Measurements from ENCODE around the gene PCDHGC5.

Gene PCDHGC5

GRCh38 chr5:141488591-141489561 is at the start of gene PCDHGC5:
Gene PCDHGC5, plus strand, starts transcription at chr5:141489081. Its CDS starts 160 bp downstream, at chr5:141489241.
- DNase-seq, result no peak

- DNase-seq, result no peak
Measured at GRCh38 chr5:141439411-141440141, 49.3 kb upstream of the PCDHGC5 start.

GRCh38 chr5:141440341-141440740 is 48.5 kb upstream of the PCDHGC5 start:
- DNase-seq, result no peak

DNA sequence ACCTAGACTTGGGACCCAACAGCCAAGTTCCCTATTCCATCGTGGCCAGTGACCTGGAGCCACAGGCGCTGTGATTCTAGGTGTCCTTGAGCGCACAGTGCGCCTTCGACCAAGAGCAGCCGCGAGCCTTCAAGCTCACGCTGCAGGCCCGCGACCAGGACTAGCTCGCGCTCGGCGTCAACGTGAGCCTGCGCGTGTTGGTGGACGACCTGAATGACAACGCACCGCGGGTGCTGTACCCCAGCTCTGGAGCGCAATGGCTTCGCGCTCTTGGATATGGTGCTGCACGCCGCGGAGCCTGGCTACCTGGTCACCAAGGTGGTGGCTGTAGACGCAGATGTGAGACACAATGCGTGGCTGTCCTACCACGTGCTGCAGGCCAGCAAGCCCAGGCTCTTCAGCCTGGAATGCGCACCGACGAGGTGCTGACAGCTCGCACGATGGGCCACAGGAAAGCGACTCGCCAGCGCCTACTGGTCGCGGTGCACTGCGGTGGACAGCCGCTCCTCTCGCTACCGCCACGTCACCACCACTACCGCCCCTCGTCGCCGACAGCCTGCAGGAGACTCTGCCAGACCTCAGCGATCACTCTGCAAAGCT is 47.2 kb upstream of the PCDHGC5 start:
- no peak for DNase-seq

DNA sequence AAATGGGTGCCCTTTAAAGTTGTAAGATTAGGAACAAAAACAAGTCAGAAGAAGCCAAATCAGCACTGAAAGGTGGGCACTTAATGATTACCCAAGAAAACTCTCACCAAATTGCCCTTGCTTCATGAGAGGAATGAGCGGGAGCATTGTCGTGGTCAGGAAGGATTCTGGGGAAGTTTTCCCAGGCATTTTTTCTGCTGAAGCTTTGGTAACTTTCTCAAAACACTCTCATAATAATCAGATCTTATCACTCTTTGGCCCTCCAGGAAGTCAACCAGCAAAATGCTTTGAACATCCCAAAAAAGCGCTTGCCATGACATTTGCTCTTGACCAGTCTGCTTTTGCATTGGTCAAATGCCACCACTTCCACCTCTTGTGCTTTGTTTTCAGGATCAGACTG is 23.5 kb upstream of the PCDHGC5 start:
- no peak for DNase-seq

DNA sequence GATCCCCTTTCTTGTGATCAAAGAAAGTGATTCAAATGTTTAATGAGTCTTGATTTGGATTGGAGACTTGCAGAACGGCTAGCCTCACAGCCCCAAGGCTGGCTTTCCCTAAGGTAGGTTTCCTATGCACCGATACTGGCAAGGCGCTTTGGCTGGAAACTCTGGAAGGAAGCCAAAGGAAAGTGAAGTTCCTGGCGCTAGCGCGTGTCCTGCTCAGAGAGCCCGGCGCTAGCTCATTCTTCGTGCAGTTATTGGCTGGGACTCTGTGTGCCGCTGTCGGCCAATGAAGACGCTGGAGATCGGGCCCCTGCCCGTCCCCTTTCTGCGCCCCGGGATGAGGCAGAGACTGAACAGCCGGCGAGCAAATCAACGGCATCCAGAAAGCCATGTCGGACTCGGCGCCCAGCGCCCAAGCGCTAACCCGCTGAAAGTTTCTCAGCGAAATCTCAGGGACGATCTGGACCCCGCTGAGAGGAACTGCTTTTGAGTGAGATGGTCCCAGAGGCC is 13.2 kb upstream of the PCDHGC5 start, which contains the start of gene PCDHGC3:
Gene PCDHGC3 (plus strand): TSS at position 342 of the 507 bp plus-strand sequence. CDS start 151 bp downstream, at position 493.
- no peak for DNase-seq

- no peak for DNase-seq
Measured at GRCh38 chr5:141476132-141476911, 12.6 kb upstream of the PCDHGC5 start.

- no peak for DNase-seq
Measured at GRCh38 chr5:141477044-141477575, 11.8 kb upstream of the PCDHGC5 start.

DNA sequence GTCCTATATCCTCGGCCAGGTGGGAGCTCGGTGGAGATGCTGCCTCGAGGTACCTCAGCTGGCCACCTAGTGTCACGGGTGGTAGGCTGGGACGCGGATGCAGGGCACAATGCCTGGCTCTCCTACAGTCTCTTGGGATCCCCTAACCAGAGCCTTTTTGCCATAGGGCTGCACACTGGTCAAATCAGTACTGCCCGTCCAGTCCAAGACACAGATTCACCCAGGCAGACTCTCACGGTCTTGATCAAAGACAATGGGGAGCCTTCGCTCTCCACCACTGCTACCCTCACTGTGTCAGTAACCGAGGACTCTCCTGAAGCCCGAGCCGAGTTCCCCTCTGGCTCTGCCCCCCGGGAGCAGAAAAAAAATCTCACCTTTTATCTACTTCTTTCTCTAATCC is 11.1 kb upstream of the PCDHGC5 start:
- no peak for DNase-seq

DNA sequence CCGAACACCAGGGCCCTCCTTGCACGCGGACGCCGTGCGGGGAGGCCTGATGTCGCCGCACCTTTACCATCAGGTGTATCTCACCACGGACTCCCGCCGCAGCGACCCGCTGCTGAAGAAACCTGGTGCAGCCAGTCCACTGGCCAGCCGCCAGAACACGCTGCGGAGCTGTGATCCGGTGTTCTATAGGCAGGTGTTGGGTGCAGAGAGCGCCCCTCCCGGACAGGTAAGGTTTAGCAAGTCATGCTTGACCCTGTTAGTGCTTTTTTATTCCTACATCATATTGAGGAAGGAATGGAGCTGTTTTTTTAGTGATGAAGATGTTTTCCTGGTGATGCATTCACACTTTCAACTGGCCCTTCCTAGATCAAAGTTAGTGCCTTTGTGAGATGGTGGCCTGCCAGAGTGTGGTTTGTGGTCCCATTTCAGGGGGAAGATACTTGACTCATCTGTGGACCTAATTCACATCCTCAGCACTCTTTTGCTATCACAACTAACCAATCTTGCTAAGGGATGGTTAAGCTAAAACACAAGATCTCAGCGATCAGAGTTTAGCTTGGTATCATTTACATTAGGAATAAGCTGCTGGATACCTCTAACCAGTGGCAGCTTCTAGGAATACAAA is 10.4 kb upstream of the PCDHGC5 start:
- DNase-seq, result no peak

GRCh38 chr5:141479776-141480175 is 9.1 kb upstream of the PCDHGC5 start:
- DNase-seq, result no peak

- no peak for DNase-seq
Measured at GRCh38 chr5:141483902-141484301, 5.0 kb upstream of the PCDHGC5 start.

DNA sequence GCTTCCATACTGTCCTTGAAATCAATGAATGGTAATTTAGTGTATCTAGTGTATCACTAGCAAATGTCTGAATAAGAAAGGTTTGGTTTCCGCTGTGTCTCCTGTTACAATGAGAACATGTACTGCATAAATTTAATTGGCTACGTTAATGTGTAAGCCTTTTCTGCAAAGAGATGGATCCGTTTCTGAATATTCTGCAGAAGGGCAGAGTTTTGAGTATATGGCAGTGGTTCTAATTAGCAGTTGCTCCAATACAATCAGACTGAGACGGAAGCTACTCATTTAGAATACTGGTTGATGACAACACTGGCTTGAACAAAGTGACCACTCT is 4.6 kb upstream of the PCDHGC5 start:
- DNase-seq, result no peak

- DNase-seq, result no peak
Measured at GRCh38 chr5:141484641-141485311, 4.1 kb upstream of the PCDHGC5 start, which contains the start of gene PCDHGC4. Gene PCDHGC4, plus strand, starts transcription at chr5:141485030. Its CDS starts 144 bp downstream, at chr5:141485174.

DNA sequence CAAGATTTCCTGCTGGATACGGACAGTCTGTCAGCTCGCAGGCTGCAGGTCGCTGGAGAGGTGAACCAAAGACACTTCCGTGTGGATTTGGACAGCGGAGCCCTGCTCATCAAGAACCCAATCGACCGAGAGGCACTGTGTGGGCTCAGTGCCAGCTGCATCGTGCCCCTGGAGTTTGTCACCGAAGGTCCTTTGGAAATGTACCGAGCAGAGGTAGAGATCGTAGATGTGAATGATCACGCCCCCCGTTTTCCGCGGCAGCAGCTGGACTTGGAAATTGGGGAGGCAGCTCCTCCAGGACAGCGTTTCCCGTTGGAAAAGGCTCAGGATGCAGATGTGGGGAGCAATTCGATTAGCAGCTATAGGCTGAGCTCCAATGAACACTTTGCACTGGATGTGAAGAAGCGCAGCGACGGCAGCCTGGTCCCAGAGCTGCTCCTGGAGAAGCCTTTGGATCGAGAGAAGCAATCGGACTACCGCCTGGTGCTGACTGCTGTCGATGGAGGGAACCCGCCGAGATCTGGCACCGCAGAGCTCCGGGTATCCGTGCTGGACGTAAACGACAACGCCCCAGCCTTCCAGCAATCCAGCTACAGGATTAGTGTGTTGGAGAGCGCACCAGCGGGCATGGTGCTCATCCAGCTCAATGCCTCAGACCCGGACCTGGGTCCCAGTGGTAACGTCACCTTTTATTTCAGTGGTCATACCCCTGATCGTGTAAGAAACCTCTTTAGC is 3.4 kb upstream of the PCDHGC5 start:
- DNase-seq, result no peak

DNA sequence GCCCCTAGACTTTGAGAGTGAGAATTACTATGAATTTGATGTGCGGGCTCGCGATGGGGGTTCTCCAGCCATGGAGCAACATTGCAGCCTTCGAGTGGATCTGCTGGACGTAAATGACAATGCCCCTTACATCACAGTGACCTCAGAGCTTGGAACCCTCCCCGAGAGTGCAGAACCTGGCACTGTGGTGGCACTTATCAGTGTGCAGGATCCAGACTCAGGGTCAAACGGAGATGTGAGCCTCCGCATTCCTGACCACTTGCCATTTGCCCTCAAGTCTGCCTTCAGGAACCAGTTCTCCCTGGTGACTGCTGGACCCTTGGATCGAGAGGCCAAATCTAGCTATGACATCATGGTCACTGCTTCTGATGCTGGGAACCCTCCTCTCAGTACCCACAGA is 2.8 kb upstream of the PCDHGC5 start:
- no peak for DNase-seq

DNA sequence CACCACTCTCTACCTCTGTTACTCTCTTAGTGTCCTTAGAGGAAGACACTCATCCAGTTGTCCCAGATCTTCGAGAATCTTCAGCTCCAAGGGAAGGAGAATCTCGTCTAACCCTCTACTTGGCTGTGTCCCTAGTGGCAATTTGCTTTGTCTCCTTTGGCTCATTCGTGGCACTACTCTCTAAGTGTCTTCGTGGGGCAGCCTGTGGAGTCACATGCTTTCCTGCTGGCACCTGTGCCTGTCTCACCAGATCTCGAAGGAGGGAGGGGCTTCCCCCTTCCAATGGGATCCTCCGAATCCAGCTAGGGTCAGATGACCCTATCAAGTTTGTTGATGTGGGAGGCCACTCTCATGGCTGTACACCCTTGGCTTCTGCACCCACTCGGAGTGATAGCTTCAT is 1.8 kb upstream of the PCDHGC5 start:
- no peak for DNase-seq

GRCh38 chr5:141489841-141490240 is 960 bp downstream of the PCDHGC5 start:
- no peak for DNase-seq

DNA sequence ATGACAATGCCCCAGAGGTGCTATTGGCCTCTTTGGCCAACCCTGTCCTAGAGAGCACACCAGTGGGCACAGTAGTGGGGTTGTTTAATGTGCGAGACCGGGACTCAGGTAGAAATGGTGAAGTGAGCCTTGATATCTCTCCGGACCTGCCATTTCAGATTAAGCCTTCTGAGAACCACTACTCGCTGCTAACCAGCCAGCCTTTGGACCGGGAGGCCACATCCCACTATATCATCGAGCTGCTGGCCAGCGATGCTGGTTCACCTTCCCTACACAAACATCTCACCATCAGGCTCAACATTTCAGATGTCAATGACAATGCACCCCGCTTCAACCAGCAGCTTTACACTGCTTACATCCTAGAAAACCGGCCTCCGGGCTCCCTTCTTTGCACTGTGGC is 1.4 kb downstream of the PCDHGC5 start:
- DNase-seq, result no peak

DNA sequence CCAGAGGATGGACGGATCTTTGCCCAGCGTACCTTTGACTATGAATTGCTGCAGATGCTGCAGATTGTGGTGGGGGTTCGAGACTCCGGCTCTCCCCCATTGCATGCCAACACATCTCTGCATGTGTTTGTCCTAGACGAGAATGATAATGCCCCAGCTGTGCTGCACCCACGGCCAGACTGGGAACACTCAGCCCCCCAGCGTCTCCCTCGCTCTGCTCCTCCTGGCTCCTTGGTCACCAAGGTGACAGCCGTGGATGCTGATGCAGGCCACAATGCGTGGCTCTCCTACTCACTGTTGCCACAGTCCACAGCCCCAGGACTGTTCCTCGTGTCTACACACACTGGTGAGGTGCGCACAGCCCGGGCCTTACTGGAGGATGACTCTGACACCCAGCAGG is 1.9 kb downstream of the PCDHGC5 start:
- no peak for DNase-seq

Measured in stimulated activated naive CD4-positive, alpha-beta T cell treated with Interleukin-2 at 50 U/mL for 16 hours (primary cell).